A549 (cell line): ENCODE measurements around the gene ACKR2.

Experiments
- CHD2 ChIP-seq: fragments of 150-350 bp; IDR thresholded peaks from 2 replicates; pipeline ENCODE4 v1.6.1; 2014; ENCODE audit warnings: low read length; ENCODE audit not compliant: partially characterized antibody
- CTCF ChIP-seq: fragments of >200 bp; sonication (Bioruptor Twin); formaldehyde crosslinking; IDR thresholded peaks from 3 replicates; pipeline ENCODE4 v1.5.1; 2016
- EP300 ChIP-seq, 2 experiments: fragments of >200 bp; sonication (Bioruptor Twin); formaldehyde crosslinking; IDR thresholded peaks; 2 replicates in 1 of 2; 3 replicates in 1 of 2; pipeline ENCODE4 v1.6.1; 2016 to 2017
- JUN ChIP-seq, 2 experiments: fragments of >200 bp; sonication (Bioruptor Twin); formaldehyde crosslinking; IDR thresholded peaks; 2 replicates in 1 of 2; 3 replicates in 1 of 2; pipeline ENCODE4 v1.6.1; 2016 to 2017
- JUNB ChIP-seq: fragments of >200 bp; sonication (Bioruptor Twin); formaldehyde crosslinking; IDR thresholded peaks from 2 replicates; pipeline ENCODE4 v1.6.1; 2016
- MAFK ChIP-seq: fragments of 450-650 bp; IDR thresholded peaks from 2 replicates; pipeline ENCODE4 v1.6.1; 2014; ENCODE audit not compliant: partially characterized antibody
- NFE2L2 ChIP-seq: fragments of 150-350 bp; conservative IDR thresholded peaks from 2 replicates; pipeline ENCODE4 v1.6.1; 2014; ENCODE audit warnings: low read length
- POLR2A ChIP-seq: IDR thresholded peaks from 2 replicates; pipeline ENCODE4 v1.6.1; 2012; ENCODE audit warnings: mild to moderate bottlenecking, low read length
- RCOR1 ChIP-seq: fragments of 150-350 bp; IDR thresholded peaks from 2 replicates; pipeline ENCODE4 v1.6.1; 2014; ENCODE audit warnings: antibody characterized with exemption, low read length, low read depth
- REST ChIP-seq: fragments of 200-600 bp; sonication (generic); IDR thresholded peaks from 2 replicates; pipeline ENCODE4 v1.6.1; 2016; ENCODE audit warnings: antibody characterized with exemption, mild to moderate bottlenecking, moderate library complexity

GRCh38 chr3:42769477-42770131 lies 39.6 kb upstream of the ACKR2 start:
- no peak for TF ChIP-seq JUNB
- no peak for TF ChIP-seq CTCF
- no peak for TF ChIP-seq MAFK
- no peak for TF ChIP-seq CHD2
- no peak for TF ChIP-seq POLR2A
- TF ChIP-seq REST = no peak
- no peak for TF ChIP-seq JUN (IDR thresholded peaks at IDR 0.05)
- no peak for TF ChIP-seq NFE2L2
- no peak for TF ChIP-seq EP300 (IDR thresholded peaks at IDR 0.05)
- no peak for TF ChIP-seq RCOR1
